ENCODE data around the gene TBX1. TPM values are rescaled to one million over a fixed set of nuclear protein-coding genes. Genes with fewer than 3 reads are reported as not detected.

TBX1 gene
- total and polyA plus RNA-seq, 2 of the 8 experiments (the other 6 are each of a cell fraction or from before 2014, with no cell fraction given) = 0.28 TPM; not detected in 1

DNA sequence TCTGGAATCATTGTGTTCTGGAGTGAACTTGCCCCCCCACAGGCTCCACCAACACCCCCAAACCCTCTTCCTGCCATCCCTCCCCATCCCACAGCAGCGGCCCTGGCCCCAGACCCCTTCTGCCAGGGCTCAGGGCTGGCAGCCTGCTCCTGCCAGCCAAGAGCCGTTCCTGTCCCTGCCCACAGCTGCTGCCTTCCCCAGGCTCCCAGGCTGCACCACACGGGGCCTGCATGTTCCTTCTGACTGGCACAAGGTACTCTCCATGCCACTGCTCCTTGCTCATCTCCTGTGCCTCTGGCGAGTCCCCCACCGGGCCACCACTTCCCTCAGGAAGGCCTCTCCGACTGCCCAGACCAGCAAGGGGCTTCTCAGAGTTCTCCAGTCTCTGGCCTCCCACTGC lies 32.3 kb upstream of the TBX1 start:
- H2AFZ ChIP-seq (ENCODE audit: low read length) = no peak overlapping the region
- TF ChIP-seq PHF8 (conservative IDR thresholded peaks at IDR 0.05; ENCODE audit: low read depth, low read length) (no peak), RBBP5 (IDR thresholded peaks at IDR 0.05; ENCODE audit: borderline replicate concordance, low read depth, low read length) (no peak), HDAC6 (IDR thresholded peaks at IDR 0.05; ENCODE audit: low read depth, low read length) (no peak)
- 0 out of 2 replicates have a peak overlapping the region, but pooled peaks have one; percentile 95 for H2BK15ac ChIP-seq (ENCODE audit: low read length)
- no peak overlapping the region for H2BK20ac ChIP-seq (ENCODE audit: low read length)
- H2BK12ac ChIP-seq (ENCODE audit: low read depth, low read length) = peak overlapping the region; percentile 29; the same call in 1 of the 2 replicates
- no peaks in the 10 kb centered on the region for H3K9me3 ChIP-seq (ENCODE audit: insufficient read depth in 2 of 2, low read depth in 1 of 2, low read length in 1 of 2)
- no peak overlapping the region for H3K4ac ChIP-seq (replicated peaks; ENCODE audit: insufficient read length, low read depth, low read length)
- no peak overlapping the region for H3K56ac ChIP-seq (replicated peaks; ENCODE audit: insufficient read length, low read depth, low read length)
- ChIA-PET CTCF (ENCODE audit: partially characterized antibody) (interaction anchor here (6.3 to 7.0 kb wide), 2 partner anchors 23 to 187 kb away, joined by 145 to 168 read pairs; no protein-coding TSS in a partner anchor), POLR2A (ENCODE audit: partially characterized antibody) (no interaction called here)
- H2AK5ac ChIP-seq (ENCODE audit: low read depth, low read length) = no peak overlapping the region
- no peak for DNase-seq (ENCODE audit: low read depth in 1 of 2, low spot score in 2 of 2)
- no peak overlapping the region for H3K23ac ChIP-seq (ENCODE audit: insufficient read length)
- H4K91ac ChIP-seq (replicated peaks; ENCODE audit: insufficient read length, low read length) = no peak overlapping the region
- H3K36me3 ChIP-seq (ENCODE audit: control insufficient read depth in 2 of 4, insufficient read depth in 4 of 4, low read length in 3 of 4) = no peaks in the 10 kb centered on the region; a peak in 1 of 8 replicates
- WGBS, 2 experiments (ENCODE audit: extremely low coverage in 1 of 2, insufficient coverage in 1 of 2, insufficient read length in 1 of 2, insufficient replicate concordance in 2 of 2, low coverage in 1 of 2, low lambda C conversion rate in 2 of 2, missing lambda C conversion rate in 1 of 2) = 90% methylated on average over 6 of the region's 6 CpGs; no CpG with 5 or more reads in 1 of the 2 experiments
- no peak overlapping the region for H4K5ac ChIP-seq (ENCODE audit: insufficient read length, low read depth, low read length)
- H3K9ac ChIP-seq (replicated peaks in 1 of 4; ENCODE audit: extremely low read depth in 1 of 4, low read depth in 3 of 4, low read length in 3 of 4) = no peak overlapping the region
- H3K79me1 ChIP-seq (ENCODE audit: low read depth, low read length) = no peaks in the 10 kb centered on the region
- H3K23me2 ChIP-seq (ENCODE audit: low read depth, low read length) = peaks cover 9% of the 10 kb centered on the region; the same call in 1 of the 2 replicates
- FAIRE-seq = no peak
- H4K20me1 ChIP-seq (replicated peaks in 1 of 2; ENCODE audit: control insufficient read depth in 1 of 2, insufficient read depth in 2 of 2, low read length in 2 of 2) = peaks cover 2 to 19% of the 10 kb centered on the region in 2 experiments
- no peaks in the 10 kb centered on the region for H3K79me2 ChIP-seq (ENCODE audit: control insufficient read depth in 1 of 2, insufficient read depth in 2 of 2, low read length in 2 of 2)
- no peak overlapping the region for H2BK5ac ChIP-seq (ENCODE audit: low read depth, low read length)
- H3K4me3 ChIP-seq (ENCODE audit: extremely low read depth in 1 of 4, insufficient read depth in 2 of 4, low read depth in 3 of 4, low read length in 4 of 4) = no peak overlapping the region
- H3K18ac ChIP-seq (ENCODE audit: extremely low read depth, low read length) = no peak overlapping the region
- no peak overlapping the region for H3K4me2 ChIP-seq (ENCODE audit: insufficient read depth in 1 of 2, low read depth in 2 of 2, low read length in 2 of 2)
- H3K14ac ChIP-seq (ENCODE audit: insufficient read length) = no peak overlapping the region
- peaks cover 40 to 71% (median 64%) of the 10 kb centered on the region in 4 experiments for H3K27me3 ChIP-seq (replicated peaks in 1 of 4; ENCODE audit: control insufficient read depth in 3 of 4, extremely low read depth in 1 of 4, insufficient read depth in 3 of 4, low read length in 3 of 4)
- peaks cover 0 to 20% (median 8%) of the 10 kb centered on the region in 4 experiments; a peak in 5 of 7 replicates for H3K4me1 ChIP-seq (replicated peaks in 1 of 4; ENCODE audit: control insufficient read depth in 3 of 4, insufficient read depth in 4 of 4, low read length in 3 of 4)
- no peak overlapping the region for H2BK120ac ChIP-seq (replicated peaks; ENCODE audit: low read depth, low read length)
- H3K27ac ChIP-seq (ENCODE audit: low read depth, low read length) = no peak overlapping the region
- H4K8ac ChIP-seq (ENCODE audit: extremely low read depth, insufficient read depth, low read length) = no peak overlapping the region
